GM10248 (cell line): ENCODE results near the gene SLFNL1.

Experiments
- CTCF ChIA-PET: fragments of 300-600 bp; sonication (Branson Sonifier 250); formaldehyde crosslinking; extraction: SDS; loops from one replicate; lab custom pipeline; 2021; ENCODE audit warnings: antibody characterized with exemption; lab: Yijun Ruan, JAX
- POLR2A ChIA-PET: fragments of 350-650 bp; sonication (Branson Sonifier 250); formaldehyde crosslinking; extraction: SDS; loops from one replicate; lab custom pipeline; 2020; ENCODE audit warnings: antibody characterized with exemption; lab: Yijun Ruan, JAX
- DNase-seq: peaks from one replicate; pipeline ENCODE4 v3.0.0; 2012; ENCODE audit errors: extremely low spot score
- TF ChIP-seq, protein P1 (sequence below): IDR thresholded peaks from 2 replicates; pipeline ENCODE4 v1.5.1; 2012; ENCODE audit warnings: mild to moderate bottlenecking, low read depth; ENCODE audit errors: extremely low read depth, missing control alignments, control extremely low read depth

SLFNL1 gene

DNA sequence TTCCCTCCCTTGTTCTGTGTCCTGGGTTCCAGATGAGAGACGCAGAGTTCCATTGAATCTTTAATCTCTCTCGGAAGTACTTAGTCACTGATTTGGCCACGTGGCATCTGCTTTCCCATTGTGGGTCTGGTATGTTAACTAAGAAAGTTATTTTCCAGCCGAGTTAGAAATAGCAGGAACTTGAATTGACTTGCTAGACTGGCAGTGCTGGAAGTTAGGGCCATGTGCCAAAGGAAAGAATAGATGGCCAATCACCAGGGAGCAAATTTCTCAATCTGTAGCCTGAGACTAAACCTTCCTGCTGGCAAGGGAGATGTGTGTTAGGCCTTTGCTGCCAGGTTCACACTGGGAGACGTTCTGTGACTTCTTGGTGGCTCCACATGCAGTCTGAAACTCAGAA is 24.2 kb upstream of the SLFNL1 start:
- ChIA-PET POLR2A (no interaction called here), CTCF (no interaction called here)
- TF ChIP-seq, protein P1, sequence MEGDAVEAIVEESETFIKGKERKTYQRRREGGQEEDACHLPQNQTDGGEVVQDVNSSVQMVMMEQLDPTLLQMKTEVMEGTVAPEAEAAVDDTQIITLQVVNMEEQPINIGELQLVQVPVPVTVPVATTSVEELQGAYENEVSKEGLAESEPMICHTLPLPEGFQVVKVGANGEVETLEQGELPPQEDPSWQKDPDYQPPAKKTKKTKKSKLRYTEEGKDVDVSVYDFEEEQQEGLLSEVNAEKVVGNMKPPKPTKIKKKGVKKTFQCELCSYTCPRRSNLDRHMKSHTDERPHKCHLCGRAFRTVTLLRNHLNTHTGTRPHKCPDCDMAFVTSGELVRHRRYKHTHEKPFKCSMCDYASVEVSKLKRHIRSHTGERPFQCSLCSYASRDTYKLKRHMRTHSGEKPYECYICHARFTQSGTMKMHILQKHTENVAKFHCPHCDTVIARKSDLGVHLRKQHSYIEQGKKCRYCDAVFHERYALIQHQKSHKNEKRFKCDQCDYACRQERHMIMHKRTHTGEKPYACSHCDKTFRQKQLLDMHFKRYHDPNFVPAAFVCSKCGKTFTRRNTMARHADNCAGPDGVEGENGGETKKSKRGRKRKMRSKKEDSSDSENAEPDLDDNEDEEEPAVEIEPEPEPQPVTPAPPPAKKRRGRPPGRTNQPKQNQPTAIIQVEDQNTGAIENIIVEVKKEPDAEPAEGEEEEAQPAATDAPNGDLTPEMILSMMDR, result no peak
- no peak for DNase-seq

GRCh38 chr1:41044187-41044586 is 22.7 kb upstream of the SLFNL1 start:
- POLR2A ChIA-PET, result no interaction called here
- DNase-seq, result no peak
- CTCF ChIA-PET, result no interaction called here
- TF ChIP-seq, protein P1, result no peak

GRCh38 chr1:41041614-41042270 is 20.2 kb upstream of the SLFNL1 start:
- TF ChIP-seq, protein P1, result no peak
- POLR2A ChIA-PET, result no interaction called here
- CTCF ChIA-PET, result interaction anchor here (1.3 kb wide), 1 partner anchor 10 kb away, joined by 3 read pairs; no protein-coding TSS in a partner anchor

GRCh38 chr1:41038110-41038509 is 16.6 kb upstream of the SLFNL1 start:
- ChIA-PET POLR2A (no interaction called here), CTCF (interaction anchor here (0.8 to 1.7 kb wide), 3 partner anchors 12 to 23 kb away, joined by 3 to 5 read pairs (median 3); no protein-coding TSS in a partner anchor)
- DNase-seq, result no peak
- TF ChIP-seq, protein P1, result no peak

More at GRCh38 chr1:41041614-41042270, 20.2 kb upstream of the SLFNL1 start:
- DNase-seq, result no peak

DNA sequence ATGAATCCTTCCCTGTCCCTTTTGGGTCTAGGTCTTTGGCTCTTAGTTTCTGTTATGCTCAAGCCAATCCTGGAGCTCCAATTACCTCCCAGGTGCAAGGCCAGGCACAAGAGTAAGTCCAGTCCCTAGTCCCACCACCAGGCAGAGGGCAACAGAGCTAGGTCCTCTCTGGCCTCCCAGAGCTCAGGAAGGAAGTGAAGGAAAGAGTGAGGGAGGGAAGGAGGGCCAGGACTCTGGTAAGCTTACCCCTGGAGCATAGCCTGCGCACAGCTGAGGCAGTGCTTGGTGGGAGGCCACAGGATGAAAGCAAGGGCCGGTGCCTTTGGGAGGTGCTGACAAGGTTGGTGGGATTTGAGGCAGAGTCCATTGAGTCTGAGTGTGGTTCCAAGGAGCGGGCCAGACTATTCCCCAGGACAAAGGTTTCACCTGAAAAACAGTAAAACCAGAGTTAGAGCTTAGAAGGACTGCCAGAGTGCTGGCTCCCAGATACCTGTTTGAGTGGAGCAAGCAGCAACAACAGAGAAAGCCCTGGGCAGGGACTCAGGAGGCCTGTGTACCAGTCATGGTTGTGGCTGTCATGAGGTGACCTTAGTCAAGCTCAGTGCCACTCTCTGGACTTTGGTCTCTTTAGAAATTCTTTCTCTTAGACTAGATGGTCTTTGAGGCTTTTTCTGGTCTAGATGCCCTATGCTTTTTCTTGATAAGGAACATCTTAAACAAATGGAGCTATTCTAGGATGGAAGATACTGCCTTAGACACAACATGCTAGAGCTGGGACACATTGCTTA is 15.8 kb upstream of the SLFNL1 start:
- CTCF ChIA-PET, result interaction anchor here (0.8 to 1.7 kb wide), 3 partner anchors 11 to 33 kb away, joined by 3 to 5 read pairs (median 3); no protein-coding TSS in a partner anchor
- POLR2A ChIA-PET, result no interaction called here
- TF ChIP-seq, protein P1, result no peak
- no peak for DNase-seq

GRCh38 chr1:41033272-41033671 is 11.7 kb upstream of the SLFNL1 start:
- no peak for DNase-seq
- CTCF ChIA-PET, result no interaction called here
- POLR2A ChIA-PET, result no interaction called here
- TF ChIP-seq, protein P1, result no peak
